CD14-positive monocyte (primary cell): Measurements from ENCODE around the gene CRIM1. TPM values are rescaled to one million over a fixed set of nuclear protein-coding genes. Genes with fewer than 3 reads are reported as not detected.

Experiments used
- DNase-seq, 3 donors: peaks; one replicate each; pipeline ENCODE4 v3.0.0-alpha.2; 2011 to 2022
- H2AFZ ChIP-seq: 2 replicates; pipeline ENCODE4 v1.6.0; 2012; ENCODE audit warnings: mild to moderate bottlenecking, low read depth, low read length, inconsistent platforms; ENCODE audit not compliant: insufficient read depth, poor library complexity, severe bottlenecking
- H3K27ac ChIP-seq, 2 donors: 1 replicate in 1 of 2; 2 replicates in 1 of 2; pipeline ENCODE4 v1.5.1; 2012 to 2013; ENCODE audit warnings: low read length in 2 of 2, control low read depth in 1 of 2, inconsistent platforms in 1 of 2, low read depth in 1 of 2, mild to moderate bottlenecking in 1 of 2
- H3K27me3 ChIP-seq, 2 donors: one replicate each; pipeline versions ENCODE4 v1.6.0 to v1.6.1; 2011 to 2013; ENCODE audit warnings: low read length in 2 of 2; ENCODE audit not compliant: control insufficient read depth in 2 of 2, insufficient read depth in 2 of 2
- H3K36me3 ChIP-seq, 2 donors: replicated peaks in 1 of 2; 1 replicate in 1 of 2; 2 replicates in 1 of 2; pipeline versions ENCODE4 v1.5.1 to v1.6.1; 2012 to 2013; ENCODE audit warnings: low read length in 2 of 2, control low read depth in 1 of 2, inconsistent platforms in 1 of 2, mild to moderate bottlenecking in 1 of 2; ENCODE audit not compliant: insufficient read depth in 2 of 2, control insufficient read depth in 1 of 2
- H3K4me1 ChIP-seq, 2 donors: 1 replicate in 1 of 2; 2 replicates in 1 of 2; pipeline versions ENCODE4 v1.5.1 to v1.6.1; 2012 to 2013; ENCODE audit warnings: low read length in 2 of 2, control low read depth in 1 of 2, inconsistent platforms in 1 of 2, mild to moderate bottlenecking in 1 of 2, moderate library complexity in 1 of 2; ENCODE audit not compliant: insufficient read depth in 2 of 2, control insufficient read depth in 1 of 2
- H3K4me2 ChIP-seq: replicated peaks from 2 replicates; pipeline ENCODE3; 2012; ENCODE audit warnings: low read length, moderate library complexity, mild to moderate bottlenecking; ENCODE audit not compliant: poor library complexity, severe bottlenecking; ENCODE audit errors: extremely low read depth
- H3K4me3 ChIP-seq, 3 experiments: fragments of 200-600 bp in 1 of 3; sonication (generic) in 1 of 3; replicated peaks in 1 of 3; 1 replicate in 2 of 3; 2 replicates in 1 of 3; pipeline ENCODE4 v1.5.1; 2011 to 2013; ENCODE audit warnings: low read length in 3 of 3, mild to moderate bottlenecking in 3 of 3, control low read depth in 2 of 3, low read depth in 2 of 3, inconsistent platforms in 1 of 3, moderate library complexity in 1 of 3
- H3K79me2 ChIP-seq: 2 replicates; pipeline ENCODE4 v1.6.0; 2012; ENCODE audit warnings: mild to moderate bottlenecking, control low read depth, inconsistent platforms, low read length, moderate library complexity; ENCODE audit not compliant: insufficient read depth
- H3K9ac ChIP-seq: 2 replicates; pipeline ENCODE4 v1.6.0; 2017; ENCODE audit warnings: low read length, mild to moderate bottlenecking; ENCODE audit not compliant: insufficient read depth, poor library complexity, severe bottlenecking
- H3K9me3 ChIP-seq, 2 donors: replicated peaks in 1 of 2; 1 replicate in 1 of 2; 2 replicates in 1 of 2; pipeline versions ENCODE4 v1.5.1 to v1.6.1; 2012 to 2013; ENCODE audit warnings: low read length in 2 of 2, control low read depth in 1 of 2; ENCODE audit not compliant: control insufficient read depth in 1 of 2, insufficient read depth in 1 of 2
- H4K20me1 ChIP-seq: 2 replicates; pipeline ENCODE4 v1.6.0; 2012; ENCODE audit warnings: mild to moderate bottlenecking, low read length, control low read depth, moderate library complexity; ENCODE audit not compliant: insufficient read depth
- H3K27ac Mint-ChIP-seq, 7 donors: one replicate each; pipeline ENCODE4 v1.8.0; 2020; ENCODE audit warnings: mild to moderate bottlenecking in 7 of 7, mixed read lengths in 7 of 7, moderate library complexity in 6 of 7, inconsistent platforms in 2 of 7
- H3K27me3 Mint-ChIP-seq, 3 donors: one replicate each; pipeline ENCODE4 v1.8.0; 2021 to 2022; ENCODE audit warnings: low read depth in 3 of 3, mild to moderate bottlenecking in 3 of 3, mixed read lengths in 3 of 3, moderate library complexity in 3 of 3, inconsistent platforms in 1 of 3
- H3K36me3 Mint-ChIP-seq, 2 donors: one replicate each; pipeline ENCODE4 v1.8.0; 2020; ENCODE audit warnings: mixed read lengths in 2 of 2, inconsistent platforms in 1 of 2, mild to moderate bottlenecking in 1 of 2
- H3K4me1 Mint-ChIP-seq: one replicate; pipeline ENCODE4 v1.8.0; 2020; ENCODE audit warnings: mild to moderate bottlenecking, mixed read lengths
- H3K4me3 Mint-ChIP-seq, 2 donors: one replicate each; pipeline ENCODE4 v1.8.0; 2020; ENCODE audit warnings: mild to moderate bottlenecking in 2 of 2, mixed read lengths in 2 of 2, moderate library complexity in 1 of 2
- H3K9me3 Mint-ChIP-seq, 7 donors: one replicate each; pipeline ENCODE4 v1.8.0; 2020 to 2022; ENCODE audit warnings: mixed read lengths in 7 of 7, mild to moderate bottlenecking in 6 of 7, moderate library complexity in 6 of 7, inconsistent platforms in 2 of 7
- WGBS: methylation state at CpG from one replicate; pipeline ENCODE4 v1.1.5; 2013; ENCODE audit warnings: missing lambda C conversion rate; ENCODE audit not compliant: insufficient coverage; 5-methylcytosine and 5-hydroxymethylcytosine counted together
- intact Hi-C, 2 donors: fragments of 100-400 bp; cut with micrococcal nuclease; formaldehyde crosslinking; loops; one replicate each; pipeline versions ENCODE4 v1.15.0 to v1.15.1; 2023
- polyA plus RNA-seq, 3 donors: library from polyadenylated mRNA; depleted of rRNA in 1 of 3; unstranded in 2 of 3; stranded (reverse) in 1 of 3; fragments of 300-500 nt in 2 of 3; fragments of >200 nt in 1 of 3; fragmentation: Illumina TruSeq in 2 of 3; gene quantifications; 1 replicate in 2 of 3; 2 replicates in 1 of 3; pipeline ENCODE4 v1.2.3, GENCODE V29; 2012 to 2021
- TF ChIP-seq, protein P1 (sequence below): fragments of 200-600 bp; IDR thresholded peaks from one replicate; pipeline ENCODE4 v1.8.0; 2022; ENCODE audit warnings: antibody characterized with exemption, mild to moderate bottlenecking

CRIM1 gene
- polyA plus RNA-seq, 3 donors = 0.08 to 0.27 TPM; not detected in 1

DNA sequence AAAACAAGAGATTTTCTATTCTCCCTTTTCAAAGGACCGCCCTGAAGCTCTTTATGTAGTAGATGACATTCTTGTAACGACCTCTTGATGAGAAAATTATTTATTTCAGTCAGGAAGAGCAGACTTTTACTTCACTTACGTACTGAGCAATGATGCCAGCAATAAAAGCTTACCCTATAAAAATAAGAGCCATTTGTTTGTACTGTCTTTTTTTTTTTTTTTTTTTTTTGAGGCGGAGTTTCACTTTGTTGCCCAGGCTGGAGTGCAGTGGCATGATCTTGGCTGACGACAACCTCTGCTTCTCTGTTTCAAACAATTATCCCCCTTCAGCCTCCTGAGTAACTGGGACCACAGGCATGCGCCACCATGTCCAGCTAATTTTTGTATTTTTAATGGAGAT lies 39.2 kb downstream of the CRIM1 start:
- DNase-seq = no peak
- TF ChIP-seq, protein P1, sequence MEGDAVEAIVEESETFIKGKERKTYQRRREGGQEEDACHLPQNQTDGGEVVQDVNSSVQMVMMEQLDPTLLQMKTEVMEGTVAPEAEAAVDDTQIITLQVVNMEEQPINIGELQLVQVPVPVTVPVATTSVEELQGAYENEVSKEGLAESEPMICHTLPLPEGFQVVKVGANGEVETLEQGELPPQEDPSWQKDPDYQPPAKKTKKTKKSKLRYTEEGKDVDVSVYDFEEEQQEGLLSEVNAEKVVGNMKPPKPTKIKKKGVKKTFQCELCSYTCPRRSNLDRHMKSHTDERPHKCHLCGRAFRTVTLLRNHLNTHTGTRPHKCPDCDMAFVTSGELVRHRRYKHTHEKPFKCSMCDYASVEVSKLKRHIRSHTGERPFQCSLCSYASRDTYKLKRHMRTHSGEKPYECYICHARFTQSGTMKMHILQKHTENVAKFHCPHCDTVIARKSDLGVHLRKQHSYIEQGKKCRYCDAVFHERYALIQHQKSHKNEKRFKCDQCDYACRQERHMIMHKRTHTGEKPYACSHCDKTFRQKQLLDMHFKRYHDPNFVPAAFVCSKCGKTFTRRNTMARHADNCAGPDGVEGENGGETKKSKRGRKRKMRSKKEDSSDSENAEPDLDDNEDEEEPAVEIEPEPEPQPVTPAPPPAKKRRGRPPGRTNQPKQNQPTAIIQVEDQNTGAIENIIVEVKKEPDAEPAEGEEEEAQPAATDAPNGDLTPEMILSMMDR = no peak
- Histone ChIP-seq H3K9me3 (no peaks in the 10 kb centered on the region), H3K27ac (no peak overlapping the region), H2AFZ (no peak overlapping the region), H3K79me2 (no peaks in the 10 kb centered on the region), H3K4me3 (no peak overlapping the region), H4K20me1 (no peaks in the 10 kb centered on the region), H3K36me3 (no peaks in the 10 kb centered on the region), H3K4me2 (no peak overlapping the region), H3K9ac (no peak overlapping the region), H3K27me3 (no peaks in the 10 kb centered on the region), H3K4me1 (no peaks in the 10 kb centered on the region)
- no peak overlapping the region for H3K4me3 Mint-ChIP-seq
- no peaks in the 10 kb centered on the region for H3K36me3 Mint-ChIP-seq
- no CpG with 5 or more reads among the region's 6 CpGs for WGBS
- no peaks in the 10 kb centered on the region for H3K9me3 Mint-ChIP-seq
- intact Hi-C loops = no loop called here
- H3K4me1 Mint-ChIP-seq = no peaks in the 10 kb centered on the region
- no peak overlapping the region for H3K27ac Mint-ChIP-seq
- peaks cover 0 to 2% (median 0%) of the 10 kb centered on the region in 3 donors for H3K27me3 Mint-ChIP-seq

- TF ChIP-seq, protein P1 = no peak
- no peaks in the 10 kb centered on the region for H3K9me3 Mint-ChIP-seq
- no peaks in the 10 kb centered on the region for H3K36me3 Mint-ChIP-seq
- H3K36me3 ChIP-seq = no peaks in the 10 kb centered on the region
- H3K4me3 Mint-ChIP-seq = no peak overlapping the region
- H3K79me2 ChIP-seq = no peaks in the 10 kb centered on the region
- H3K4me2 ChIP-seq = no peak overlapping the region
- no peak for DNase-seq
- no peak overlapping the region for H3K27ac Mint-ChIP-seq
- no peak overlapping the region for H3K9ac ChIP-seq
- H3K27me3 ChIP-seq = no peaks in the 10 kb centered on the region
- no peak overlapping the region for H3K4me3 ChIP-seq
- H2AFZ ChIP-seq = no peak overlapping the region
- no peaks in the 10 kb centered on the region for H3K4me1 ChIP-seq
- peaks cover 0 to 2% (median 0%) of the 10 kb centered on the region in 3 donors for H3K27me3 Mint-ChIP-seq
- H3K27ac ChIP-seq = no peak overlapping the region
- H3K4me1 Mint-ChIP-seq = no peaks in the 10 kb centered on the region
- H3K9me3 ChIP-seq = no peaks in the 10 kb centered on the region
- 100% methylated on average over 1 of the region's 4 CpGs for WGBS
- intact Hi-C loops = no loop called here
- H4K20me1 ChIP-seq = no peaks in the 10 kb centered on the region
Observed at GRCh38 chr2:36395866-36396265, 40.3 kb downstream of the CRIM1 start.
